ENCODE measurements around the gene WWOX.

GRCh38 chr16:78161023-78161729 is 61.7 kb downstream of the WWOX start:
- TF ChIP-seq CTCF (IDR thresholded peaks at IDR 0.05; ENCODE audit: low read depth, low read length): no peak
- no peak for TF ChIP-seq POLR2A (IDR thresholded peaks at IDR 0.05; ENCODE audit: extremely low read depth, insufficient read length)
- no peak for TF ChIP-seq MYC (IDR thresholded peaks at IDR 0.05; ENCODE audit: low read depth, low read length)

Data from NB4 (cell line).